Tibial nerve (tissue), 4 donors: Measurements from ENCODE around the gene PRPF19. TPM values are rescaled to one million over a fixed set of nuclear protein-coding genes. Genes with fewer than 3 reads are reported as not detected.

Experiments
- DNase-seq, 2 donors: peaks; one replicate each; pipeline ENCODE4 v3.0.0-alpha.2; 2019; ENCODE audit warnings: low spot score in 2 of 2
- H3K27ac ChIP-seq, 4 donors: fragments of 200-600 bp; sonication (generic) in 3 of 4; one replicate each; pipeline ENCODE4 v1.5.1; 2017 to 2019; ENCODE audit warnings: mild to moderate bottlenecking in 1 of 4
- H3K27me3 ChIP-seq, 2 donors: fragments of 200-600 bp; sonication (generic) in 1 of 2; one replicate each; pipeline versions ENCODE4 v1.5.1 to v1.6.0; 2017 to 2019
- H3K36me3 ChIP-seq, 3 donors: fragments of 200-600 bp; sonication (generic); one replicate each; pipeline ENCODE4 v1.5.1; 2018 to 2019
- H3K4me1 ChIP-seq, 4 donors: fragments of 200-600 bp; sonication (generic) in 3 of 4; one replicate each; pipeline ENCODE4 v1.5.1; 2017 to 2019
- H3K4me3 ChIP-seq, 4 donors: fragments of 200-600 bp; sonication (generic) in 3 of 4; one replicate each; pipeline ENCODE4 v1.5.1; 2017 to 2019; ENCODE audit warnings: mild to moderate bottlenecking in 1 of 4, moderate library complexity in 1 of 4
- H3K9me3 ChIP-seq, 4 donors: fragments of 200-600 bp; sonication (generic) in 3 of 4; one replicate each; pipeline ENCODE4 v1.5.1; 2017 to 2019
- CTCF ChIP-seq, 5 experiments: fragments of 200-600 bp in 3 of 5; fragments of 450-650 bp in 2 of 5; sonication (generic) in 3 of 5; IDR thresholded peaks; one replicate each; pipeline ENCODE4 v1.5.1; 2016 to 2019; ENCODE audit warnings: antibody characterized with exemption in 5 of 5, mild to moderate bottlenecking in 3 of 5, moderate library complexity in 2 of 5
- EP300 ChIP-seq, 2 donors: sonication (generic); formaldehyde crosslinking; IDR thresholded peaks; one replicate each; pipeline ENCODE4 v1.6.1; 2017; ENCODE audit warnings: antibody characterized with exemption in 2 of 2, mild to moderate bottlenecking in 1 of 2
- POLR2A ChIP-seq, 2 donors: fragments of 450-650 bp; IDR thresholded peaks; one replicate each; pipeline ENCODE4 v1.6.1; 2017; ENCODE audit warnings: antibody characterized with exemption in 2 of 2, mild to moderate bottlenecking in 2 of 2, moderate library complexity in 2 of 2
- WGBS, 2 donors: methylation state at CpG; one replicate each; pipeline ENCODE4 v1.1.5; 2018; 5-methylcytosine and 5-hydroxymethylcytosine counted together
- total RNA-seq, 4 donors: library from RNA; depleted of rRNA; stranded (reverse); fragments of >200 nt; gene quantifications; one replicate each; pipeline ENCODE4 v1.1.0, GENCODE V29; 2016

The PRPF19 gene
- total RNA-seq, 4 donors from 2014 or later: 49.6 to 92.0 (median 55.5) TPM

- peaks cover 0 to 56% (median 8%) of the 10 kb centered on the region in 3 donors for H3K36me3 ChIP-seq
- H3K27ac ChIP-seq: no peak overlapping the region
- 91 to 93% methylated on average over 46 to 67 of the region's 68 CpGs for whole genome bisulfite sequencing, 2 donors
- TF ChIP-seq EP300 (IDR thresholded peaks at IDR 0.05): no peak
- no peak for DNase-seq
- no peaks in the 10 kb centered on the region for H3K4me1 ChIP-seq
- H3K4me3 ChIP-seq: no peak overlapping the region
- H3K27me3 ChIP-seq: no peaks in the 10 kb centered on the region
- no peaks in the 10 kb centered on the region for H3K9me3 ChIP-seq
These were observed 53.1 kb downstream of the PRPF19 start for GRCh38 chr11:60852982-60853950.

GRCh38 chr11:60852117-60852981 is 54.0 kb downstream of the PRPF19 start:
- DNase-seq: no peak
- TF ChIP-seq CTCF (IDR thresholded peaks at IDR 0.05): no peak
- H3K27ac ChIP-seq: peak overlapping the region in 1 of 4 donors; percentile 0
- peak overlapping the region in 1 of 4 donors; percentile 9 for H3K4me3 ChIP-seq
- H3K36me3 ChIP-seq: peaks cover 0 to 65% (median 8%) of the 10 kb centered on the region in 3 donors
- WGBS, 2 donors: 63 to 71% methylated on average over 53 to 62 of the region's 78 CpGs
- H3K4me1 ChIP-seq: no peaks in the 10 kb centered on the region
- H3K27me3 ChIP-seq: no peaks in the 10 kb centered on the region
- no peaks in the 10 kb centered on the region for H3K9me3 ChIP-seq

GRCh38 chr11:60851327-60852104 is 54.9 kb downstream of the PRPF19 start:
- DNase-seq: no peak
- Histone ChIP-seq H3K36me3 (peaks cover 0 to 73% (median 8%) of the 10 kb centered on the region in 3 donors), H3K4me3 (no peak overlapping the region), H3K4me1 (no peaks in the 10 kb centered on the region), H3K27me3 (no peaks in the 10 kb centered on the region), H3K9me3 (no peaks in the 10 kb centered on the region), H3K27ac (peak overlapping the region in 1 of 4 donors; percentile 0)
- TF ChIP-seq EP300 (IDR thresholded peaks at IDR 0.05) (no peak), CTCF (IDR thresholded peaks at IDR 0.05) (no peak)
- WGBS, 2 donors: 85 to 87% methylated on average over 17 of the region's 17 CpGs

GRCh38 chr11:60849641-60850520 is 56.5 kb downstream of the PRPF19 start:
- WGBS, 2 donors: 90% methylated on average over 27 to 29 of the region's 29 CpGs
- peaks cover 0 to 87% (median 8%) of the 10 kb centered on the region in 3 donors for H3K36me3 ChIP-seq

More at GRCh38 chr11:60849641-60850520, 56.5 kb downstream of the PRPF19 start:
- Histone ChIP-seq H3K27ac (no peak overlapping the region), H3K27me3 (no peaks in the 10 kb centered on the region), H3K9me3 (no peaks in the 10 kb centered on the region), H3K4me1 (peaks cover 0 to 11% (median 0%) of the 10 kb centered on the region in 4 donors), H3K4me3 (no peak overlapping the region)
- TF ChIP-seq POLR2A (IDR thresholded peaks at IDR 0.05) (no peak), CTCF (IDR thresholded peaks at IDR 0.05) (no peak), EP300 (IDR thresholded peaks at IDR 0.05) (no peak)
- no peak for DNase-seq
